ENCODE measurements around the gene LHPP. TPM values are rescaled to one million over a fixed set of nuclear protein-coding genes. Genes with fewer than 3 reads are reported as not detected.

Gene LHPP
- total RNA-seq, 4 donors from 2014 or later = 12.3 to 25.0 (median 16.2) TPM

- Histone ChIP-seq H3K4me3 (no peak overlapping the region), H3K27me3 (peaks cover 29% of the 10 kb centered on the region), H3K4me1 (peaks cover 0 to 8% (median 0%) of the 10 kb centered on the region in 3 donors), H3K27ac (no peak overlapping the region), H3K9me3 (no peaks in the 10 kb centered on the region), H3K36me3 (no peaks in the 10 kb centered on the region)
- TF ChIP-seq, protein P1, sequence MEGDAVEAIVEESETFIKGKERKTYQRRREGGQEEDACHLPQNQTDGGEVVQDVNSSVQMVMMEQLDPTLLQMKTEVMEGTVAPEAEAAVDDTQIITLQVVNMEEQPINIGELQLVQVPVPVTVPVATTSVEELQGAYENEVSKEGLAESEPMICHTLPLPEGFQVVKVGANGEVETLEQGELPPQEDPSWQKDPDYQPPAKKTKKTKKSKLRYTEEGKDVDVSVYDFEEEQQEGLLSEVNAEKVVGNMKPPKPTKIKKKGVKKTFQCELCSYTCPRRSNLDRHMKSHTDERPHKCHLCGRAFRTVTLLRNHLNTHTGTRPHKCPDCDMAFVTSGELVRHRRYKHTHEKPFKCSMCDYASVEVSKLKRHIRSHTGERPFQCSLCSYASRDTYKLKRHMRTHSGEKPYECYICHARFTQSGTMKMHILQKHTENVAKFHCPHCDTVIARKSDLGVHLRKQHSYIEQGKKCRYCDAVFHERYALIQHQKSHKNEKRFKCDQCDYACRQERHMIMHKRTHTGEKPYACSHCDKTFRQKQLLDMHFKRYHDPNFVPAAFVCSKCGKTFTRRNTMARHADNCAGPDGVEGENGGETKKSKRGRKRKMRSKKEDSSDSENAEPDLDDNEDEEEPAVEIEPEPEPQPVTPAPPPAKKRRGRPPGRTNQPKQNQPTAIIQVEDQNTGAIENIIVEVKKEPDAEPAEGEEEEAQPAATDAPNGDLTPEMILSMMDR (IDR thresholded peaks at IDR 0.05) = no peak
- TF ChIP-seq POLR2AphosphoS5 (IDR thresholded peaks at IDR 0.05) (no peak), POLR2A (IDR thresholded peaks at IDR 0.05) (no peak), EP300 (IDR thresholded peaks at IDR 0.05) (no peak)
- WGBS, 2 donors (ENCODE audit: low coverage in 1 of 2) = 44 to 80% methylated on average over 1 of the region's 1 CpG
- ATAC-seq = no peak
Observed at GRCh38 chr10:124459395-124459794, 2.2 kb upstream of the LHPP start.

GRCh38 chr10:124460144-124460543, 1.5 kb upstream of the LHPP start:
- Histone ChIP-seq H3K27ac (no peak overlapping the region), H3K9me3 (no peaks in the 10 kb centered on the region), H3K4me1 (peaks cover 0 to 8% (median 0%) of the 10 kb centered on the region in 3 donors), H3K36me3 (no peaks in the 10 kb centered on the region), H3K27me3 (peaks cover 22% of the 10 kb centered on the region), H3K4me3 (no peak overlapping the region)
- WGBS, 2 donors (ENCODE audit: low coverage in 1 of 2) = 82 to 100% methylated on average over 1 to 3 of the region's 5 CpGs
- no peak for ATAC-seq
- no peak for TF ChIP-seq POLR2AphosphoS5 (IDR thresholded peaks at IDR 0.05)
- TF ChIP-seq, protein P1 (IDR thresholded peaks at IDR 0.05) = no peak
- no peak for TF ChIP-seq EP300 (IDR thresholded peaks at IDR 0.05)
- no peak for TF ChIP-seq POLR2A (IDR thresholded peaks at IDR 0.05)

DNA sequence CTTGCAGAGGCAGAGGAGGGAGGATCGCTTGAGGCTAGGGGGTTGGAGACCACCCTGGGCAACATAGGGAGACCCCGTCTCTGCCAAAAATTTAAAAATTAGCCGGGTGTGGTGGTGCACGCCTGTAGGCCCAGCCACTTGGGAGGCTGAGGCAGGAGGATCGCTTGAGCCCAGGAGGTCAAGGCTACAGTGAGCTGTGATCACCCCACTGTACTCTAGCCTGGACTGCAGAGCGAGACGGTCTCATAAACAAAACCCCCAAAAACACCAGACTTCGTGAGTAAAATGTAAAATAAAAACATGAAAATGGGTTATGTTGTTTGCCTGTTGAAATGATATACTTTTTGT, 699 bp downstream of the LHPP start:
- peak overlapping the region in 3 of 4 donors; percentile 87 to 93 (median 92) for H3K27ac ChIP-seq
- no peaks in the 10 kb centered on the region for H3K36me3 ChIP-seq
- TF ChIP-seq POLR2AphosphoS5 (IDR thresholded peaks at IDR 0.05) = no peak
- TF ChIP-seq, protein P1 (IDR thresholded peaks at IDR 0.05) = no peak
- no peak for TF ChIP-seq EP300 (IDR thresholded peaks at IDR 0.05)
- TF ChIP-seq POLR2A (IDR thresholded peaks at IDR 0.05) = no peak
- H3K27me3 ChIP-seq = peaks cover 4% of the 10 kb centered on the region
- no peak for ATAC-seq
- peak overlapping the region; percentile 55 to 95 for H3K4me3 ChIP-seq
- peaks cover 0 to 8% (median 0%) of the 10 kb centered on the region in 3 donors for H3K4me1 ChIP-seq
- 89 to 98% methylated on average over 4 to 6 of the region's 8 CpGs for WGBS, 2 donors (ENCODE audit: low coverage in 1 of 2)
- H3K9me3 ChIP-seq = no peaks in the 10 kb centered on the region

GRCh38 chr10:124464028-124464965, 2.7 kb downstream of the LHPP start:
- Histone ChIP-seq H3K27ac (no peak overlapping the region), H3K4me1 (peaks cover 0 to 8% (median 0%) of the 10 kb centered on the region in 3 donors), H3K4me3 (no peak overlapping the region), H3K9me3 (no peaks in the 10 kb centered on the region), H3K36me3 (no peaks in the 10 kb centered on the region), H3K27me3 (no peaks in the 10 kb centered on the region)
- no peak for ATAC-seq
- TF ChIP-seq EP300 (IDR thresholded peaks at IDR 0.05) (no peak), POLR2AphosphoS5 (IDR thresholded peaks at IDR 0.05) (no peak), POLR2A (IDR thresholded peaks at IDR 0.05) (no peak)
- TF ChIP-seq, protein P1 (IDR thresholded peaks at IDR 0.05) = no peak
- 30% methylated on average over 2 of the region's 9 CpGs; no CpG with 5 or more reads in 1 of the 2 donors for WGBS, 2 donors (ENCODE audit: low coverage in 1 of 2)
